HepG2 (cell line): ENCODE data around the gene NXPH1. TPM values are rescaled to one million over a fixed set of nuclear protein-coding genes. Genes with fewer than 3 reads are reported as not detected.

Source experiments
- FUBP1 ChIP-seq: sonication (generic); formaldehyde crosslinking; IDR thresholded peaks from 2 replicates; pipeline ENCODE4 v1.5.1; 2020; ENCODE audit warnings: missing genetic modification reagents, mild to moderate bottlenecking, borderline replicate concordance
- KAT2B ChIP-seq: fragments of 150-350 bp; IDR thresholded peaks from 2 replicates; pipeline ENCODE4 v1.6.1; 2014; ENCODE audit warnings: low read depth, low read length, borderline replicate concordance
- KDM6A ChIP-seq: IDR thresholded peaks from 2 replicates; pipeline ENCODE4 v1.6.1; 2016; ENCODE audit warnings: low read depth
- SALL1 ChIP-seq: sonication (generic); formaldehyde crosslinking; IDR thresholded peaks from 2 replicates; pipeline ENCODE4 v1.8.0; 2022; ENCODE audit warnings: mild to moderate bottlenecking, missing genetic modification reagents
- SMAD9 ChIP-seq: sonication (generic); formaldehyde crosslinking; IDR thresholded peaks from 2 replicates; pipeline ENCODE4 v1.5.1; 2020; ENCODE audit warnings: mild to moderate bottlenecking, missing genetic modification reagents
- XRCC5 ChIP-seq: fragments of 200-400 bp; formaldehyde crosslinking; optimal IDR thresholded peaks from 2 replicates; pipeline ENCODE3; 2017; ENCODE audit warnings: mild to moderate bottlenecking, low read length
- ZHX2 ChIP-seq, 2 experiments: sonication (generic) in 1 of 2; formaldehyde crosslinking in 1 of 2; IDR thresholded peaks; 2 replicates each; pipeline versions ENCODE4 v1.6.1 to v1.9.0; 2014 to 2022; ENCODE audit warnings: antibody characterized with exemption in 1 of 2, borderline replicate concordance in 1 of 2, inconsistent platforms in 1 of 2, low read depth in 1 of 2, missing genetic modification reagents in 1 of 2
- ZNF138 ChIP-seq: sonication (generic); formaldehyde crosslinking; IDR thresholded peaks from 2 replicates; pipeline ENCODE4 v1.5.0; 2020; ENCODE audit warnings: mild to moderate bottlenecking, low read depth, missing genetic modification reagents
- ZNF235 ChIP-seq: sonication (generic); formaldehyde crosslinking; IDR thresholded peaks from 2 replicates; pipeline ENCODE4 v1.8.1; 2023; ENCODE audit warnings: mild to moderate bottlenecking, missing genetic modification reagents, borderline replicate concordance
- ZNF275 ChIP-seq: sonication (generic); formaldehyde crosslinking; IDR thresholded peaks from 2 replicates; pipeline ENCODE4 v1.8.0; 2022; ENCODE audit warnings: missing genetic modification reagents, mild to moderate bottlenecking, inconsistent platforms, borderline replicate concordance
- ZNF367 ChIP-seq: sonication (generic); formaldehyde crosslinking; IDR thresholded peaks from 2 replicates; pipeline ENCODE4 v1.4.0; 2020; ENCODE audit warnings: missing genetic modification reagents, borderline replicate concordance
- ZNF513 ChIP-seq: sonication (generic); formaldehyde crosslinking; conservative IDR thresholded peaks from 2 replicates; pipeline ENCODE4 v1.5.0; 2020; ENCODE audit warnings: missing genetic modification reagents
- polyA plus RNA-seq, 8 experiments: library from polyadenylated mRNA; depleted of rRNA in 3 of 8; stranded (reverse) in 7 of 8; unstranded in 1 of 8; fragments of >200 nt; fragmentation: Illumina TruSeq in 4 of 8; extraction: Trizol in 4 of 8; gene quantifications; 2 replicates each; pipeline versions ENCODE4 v1.2.1 to v1.2.3, GENCODE V29; 2011 to 2016; ENCODE audit warnings: low read depth in 4 of 8, missing spikeins in 1 of 8, mixed read lengths in 1 of 8; ENCODE audit not compliant: insufficient read depth in 1 of 8
- total RNA-seq, 5 experiments: library from RNA; depleted of rRNA; stranded (reverse); fragments of >200 nt; fragmentation: Illumina TruSeq; extraction: Trizol; gene quantifications; 2 replicates each; pipeline ENCODE4 v1.2.3, GENCODE V29; 2016; ENCODE audit warnings: low read depth in 1 of 5

The NXPH1 gene
- total and polyA plus RNA-seq, 2 of the 13 experiments (the other 11 are each of a cell fraction or from before 2014, with no cell fraction given): not detected

GRCh38 chr7:8433477-8434289, at the start of gene NXPH1 (continued):
- TF ChIP-seq ZNF138: no peak
- no peak for TF ChIP-seq SALL1
- no peak for TF ChIP-seq FUBP1 (CRISPR knock-in tag)
- no peak for TF ChIP-seq KAT2B
- TF ChIP-seq KDM6A (CRISPR knock-in tag): peak; percentile 18; the same call in 1 of the 2 replicates
- no peak for TF ChIP-seq SMAD9
- TF ChIP-seq ZNF235 (CRISPR knock-in tag): no peak
- no peak for TF ChIP-seq ZHX2 (IDR thresholded peaks at IDR 0.05; ENCODE audit: low read depth)
- no peak for TF ChIP-seq ZHX2 (CRISPR knock-in tag; IDR thresholded peaks at IDR 0.05; ENCODE audit: borderline replicate concordance)
- no peak for TF ChIP-seq XRCC5
- TF ChIP-seq ZNF275: no peak
- TF ChIP-seq ZNF513: no peak
- no peak for TF ChIP-seq ZNF367
